Liver (tissue), 3 donors: ENCODE data around the gene PHF2.

Experiments
- CTCF ChIP-seq: fragments of 150-350 bp; IDR thresholded peaks from 2 replicates; pipeline ENCODE4 v1.5.1; 2017; ENCODE audit warnings: improper control_type of control experiment, low read depth, low read length; ENCODE audit not compliant: missing input control
- EGR1 ChIP-seq, 2 donors: IDR thresholded peaks; 2 replicates each; pipeline ENCODE4 v1.6.1; 2016 to 2018; ENCODE audit warnings: antibody characterized with exemption in 2 of 2, low read depth in 2 of 2
- GABPA ChIP-seq, 2 donors: IDR thresholded peaks in 1 of 2; conservative IDR thresholded peaks in 1 of 2; 2 replicates each; pipeline ENCODE4 v1.6.1; 2016; ENCODE audit warnings: antibody characterized with exemption in 2 of 2, mild to moderate bottlenecking in 1 of 2, moderate library complexity in 1 of 2
- JUND ChIP-seq, 2 donors: IDR thresholded peaks; 2 replicates each; pipeline ENCODE4 v1.6.1; 2016; ENCODE audit warnings: antibody characterized with exemption in 2 of 2
- MAX ChIP-seq: IDR thresholded peaks from 2 replicates; pipeline ENCODE4 v1.6.1; 2016; ENCODE audit warnings: antibody characterized with exemption
- YY1 ChIP-seq: IDR thresholded peaks from 2 replicates; pipeline ENCODE4 v1.6.1; 2016; ENCODE audit warnings: antibody characterized with exemption, mild to moderate bottlenecking
- ZBTB33 ChIP-seq: IDR thresholded peaks from 2 replicates; pipeline ENCODE4 v1.6.1; 2016; ENCODE audit warnings: antibody characterized with exemption
- donor health status: healthy.
- donor health status: healthy.

GRCh38 chr9:93661591-93661990 is 85.2 kb downstream of the PHF2 start:
- TF ChIP-seq ZBTB33 (no peak), EGR1 (IDR thresholded peaks at IDR 0.05; ENCODE audit: low read depth in 2 of 2) (no peak), CTCF (no peak), JUND (IDR thresholded peaks at IDR 0.05) (no peak), MAX (no peak), YY1 (no peak), GABPA (IDR thresholded peaks at IDR 0.05 in 1 of 2, conservative IDR thresholded peaks at IDR 0.05 in 1 of 2) (no peak)
